Stimulated activated CD8-positive, alpha-beta memory T cell treated with anti-CD3 and anti-CD28 coated beads, Interleukin-4, amount 100 ng/mL, for 4 hours (primary cell): Measurements from ENCODE around the gene AGAP1.

ENCODE experiments used
- DNase-seq, 2 donors: peaks; one replicate each; pipeline ENCODE4 v3.0.0-alpha.2; 2020; ENCODE audit warnings: low read depth in 2 of 2, low spot score in 1 of 2

AGAP1 gene

DNA sequence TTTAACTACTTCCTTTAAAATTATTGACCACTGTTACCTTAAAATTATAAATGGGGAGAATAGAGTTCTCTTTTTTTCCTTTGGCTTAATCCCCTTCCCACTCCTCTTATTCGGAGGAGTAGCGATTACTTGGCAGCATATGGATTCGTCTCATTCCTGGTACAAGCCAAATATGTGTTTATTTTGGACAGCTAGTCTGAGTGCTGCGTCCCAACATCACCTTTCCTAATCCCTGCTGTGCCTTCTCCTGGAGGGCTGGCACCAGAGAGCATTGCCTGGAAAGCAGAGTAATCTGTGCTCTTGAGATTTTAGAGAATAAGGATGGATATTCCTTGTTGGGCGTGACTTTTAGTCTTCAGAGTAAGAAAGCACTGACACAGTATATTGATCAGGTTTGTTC, 185.6 kb downstream of the AGAP1 start:
- no peak for DNase-seq

DNA sequence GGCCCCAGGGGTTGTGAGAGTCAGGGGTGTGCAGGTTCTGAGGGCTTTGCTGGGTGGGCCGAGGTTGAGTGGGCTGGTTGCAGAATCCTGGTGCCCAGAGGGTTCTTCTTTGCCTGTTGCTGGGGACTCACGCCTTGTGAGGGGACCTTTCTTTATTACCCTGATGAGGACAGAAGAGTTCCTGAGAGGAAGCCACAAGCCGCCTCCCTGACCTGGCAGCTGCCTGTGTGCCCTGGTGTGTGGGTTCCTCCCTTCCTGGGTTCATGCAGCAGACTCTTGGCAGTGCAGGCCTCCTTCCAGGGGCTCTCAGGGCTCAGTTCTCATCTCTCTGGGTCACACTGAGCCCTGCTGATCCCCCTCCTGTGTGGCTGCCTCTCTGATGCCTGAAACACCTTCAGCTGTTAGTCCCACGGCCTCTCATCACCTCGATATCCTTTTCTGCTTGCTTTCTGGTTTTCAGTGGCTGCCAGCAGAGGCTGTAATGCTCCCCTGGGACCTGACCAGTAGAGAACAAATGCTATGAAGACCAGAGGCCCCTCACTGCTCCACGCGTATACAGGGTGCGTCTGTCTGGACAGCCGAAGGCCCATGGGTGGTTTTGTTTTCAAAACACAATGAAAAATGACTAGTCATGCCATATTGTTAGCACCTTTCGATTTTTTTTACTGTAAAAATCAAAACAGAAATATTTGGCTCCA, 191.3 kb downstream of the AGAP1 start:
- no peak for DNase-seq

DNA sequence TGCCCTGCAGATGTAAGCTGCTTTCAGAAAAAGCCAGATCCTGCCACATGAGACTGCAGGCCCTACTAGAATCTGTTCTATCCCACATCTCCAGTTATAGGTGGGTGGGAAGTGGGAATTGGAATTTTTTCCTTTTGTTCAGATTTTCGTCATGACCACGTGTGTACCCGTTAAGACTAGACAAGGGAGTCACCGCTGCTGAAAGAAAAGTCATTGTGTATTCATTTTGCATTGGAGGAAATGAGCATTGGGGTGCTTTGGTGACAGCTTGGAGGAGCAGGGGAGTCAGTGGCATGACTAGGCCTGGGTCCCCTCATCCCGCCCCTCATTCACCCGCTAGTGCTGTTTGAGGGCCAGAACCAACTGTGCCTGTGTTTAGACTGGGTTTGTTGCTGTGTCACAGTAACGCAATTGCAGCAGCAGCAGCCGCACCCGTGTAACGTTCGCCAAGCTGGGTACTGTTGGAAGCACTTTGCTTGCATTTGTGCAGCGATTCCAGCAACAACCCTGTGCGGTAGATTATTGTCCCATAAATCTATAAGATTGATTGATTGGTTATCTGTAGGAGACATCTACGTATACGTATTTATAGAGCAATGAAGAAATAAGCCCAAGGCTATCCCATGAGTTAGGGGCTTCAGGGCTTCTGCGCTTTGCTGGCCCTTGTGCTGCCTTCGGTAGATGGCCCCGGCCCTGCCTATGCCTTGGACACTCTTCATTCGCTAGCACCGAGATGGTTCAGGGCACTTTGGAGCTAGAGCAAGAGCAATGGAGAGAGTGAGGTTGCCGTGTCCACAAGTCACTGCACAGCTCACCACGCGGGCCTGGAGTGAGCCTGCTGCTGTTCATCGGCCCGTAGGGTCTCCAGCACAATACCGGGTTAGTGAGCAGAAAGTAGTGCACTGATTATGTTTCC, 194.9 kb downstream of the AGAP1 start:
- DNase-seq, result no peak

GRCh38 chr2:235689427-235689853, 195.6 kb downstream of the AGAP1 start:
- no peak for DNase-seq

DNA sequence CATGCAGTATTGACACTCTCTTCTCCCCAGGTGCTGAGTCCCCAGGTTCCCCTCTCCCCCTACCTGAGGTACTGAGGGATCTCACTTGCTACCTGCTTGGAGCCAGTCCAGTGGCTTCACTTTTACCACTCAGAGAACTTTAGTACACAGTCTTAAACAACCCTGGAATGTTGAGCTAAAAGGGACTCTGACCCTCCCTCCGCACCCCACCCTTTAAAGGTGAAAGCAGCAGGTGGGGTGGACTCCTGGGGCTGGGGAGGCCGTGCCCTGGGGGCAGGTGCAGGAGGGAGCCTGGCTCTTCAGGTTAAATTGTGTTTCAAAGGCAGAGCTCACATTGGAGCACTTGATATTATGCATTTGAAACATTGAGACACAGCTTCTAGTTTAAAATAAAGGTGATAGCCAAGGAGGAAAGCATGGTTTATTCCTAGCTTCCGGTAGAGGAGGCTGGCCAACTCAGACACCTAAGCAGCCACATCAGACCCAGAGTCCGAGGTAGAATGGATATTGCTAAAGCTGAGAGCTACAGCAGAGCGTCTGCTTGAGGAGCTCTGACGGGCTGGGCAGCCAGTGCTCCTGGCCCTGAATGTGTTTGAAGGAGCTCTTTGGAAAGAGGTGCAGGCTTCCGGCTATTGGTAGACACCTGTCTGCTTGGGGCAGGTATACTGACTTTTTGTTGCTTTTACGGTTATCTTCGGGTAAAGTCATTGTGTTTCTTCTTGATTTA, 196.4 kb downstream of the AGAP1 start:
- no peak for DNase-seq

GRCh38 chr2:235690809-235691450, 197.1 kb downstream of the AGAP1 start:
- DNase-seq, result no peak

DNA sequence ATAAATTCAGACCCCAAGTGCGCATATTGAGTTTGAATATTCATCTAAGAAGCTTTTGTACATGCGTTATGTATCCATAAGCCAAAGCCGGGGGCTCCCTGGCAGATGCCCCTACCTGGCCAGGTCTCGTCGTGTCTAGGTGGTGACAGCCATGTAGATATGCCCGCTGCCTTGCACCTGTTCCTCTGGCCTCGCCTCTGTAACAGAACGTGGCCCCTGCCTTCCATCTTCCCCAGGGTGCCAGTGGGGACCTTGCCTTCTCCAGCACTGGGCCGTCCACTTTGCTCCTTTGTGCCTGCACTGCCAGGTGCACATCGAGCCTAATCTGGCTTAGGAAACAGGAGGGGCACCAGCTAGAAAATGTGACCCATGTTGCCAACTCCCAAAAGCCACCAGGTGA, 198.2 kb downstream of the AGAP1 start:
- no peak for DNase-seq

DNA sequence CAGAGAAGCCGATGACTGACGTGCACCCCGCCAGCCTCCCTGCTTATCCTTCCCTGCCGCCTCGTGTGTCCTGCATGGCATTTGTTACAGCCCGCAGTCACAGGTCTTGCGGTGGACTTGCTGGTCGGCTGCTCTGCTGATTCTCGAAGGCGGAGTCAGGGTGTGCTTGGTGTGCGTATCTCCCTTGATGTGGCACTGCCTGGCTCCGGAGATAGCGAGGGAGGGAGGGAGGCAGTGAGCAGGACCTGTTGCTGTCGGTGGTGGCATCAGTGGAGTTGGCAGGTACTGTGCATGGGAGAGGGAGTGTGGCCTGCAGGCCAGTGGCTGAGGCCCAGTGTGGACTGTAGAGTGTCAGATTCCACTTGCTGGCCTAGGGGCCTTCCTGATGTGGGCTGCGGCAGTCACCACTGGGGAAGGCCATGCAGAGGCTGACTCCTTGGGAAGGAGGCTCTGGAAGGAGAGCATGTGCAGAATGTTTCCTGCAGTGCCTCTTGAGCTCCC, 198.9 kb downstream of the AGAP1 start:
- DNase-seq, result no peak

GRCh38 chr2:235693279-235693678, 199.4 kb downstream of the AGAP1 start:
- no peak for DNase-seq

DNA sequence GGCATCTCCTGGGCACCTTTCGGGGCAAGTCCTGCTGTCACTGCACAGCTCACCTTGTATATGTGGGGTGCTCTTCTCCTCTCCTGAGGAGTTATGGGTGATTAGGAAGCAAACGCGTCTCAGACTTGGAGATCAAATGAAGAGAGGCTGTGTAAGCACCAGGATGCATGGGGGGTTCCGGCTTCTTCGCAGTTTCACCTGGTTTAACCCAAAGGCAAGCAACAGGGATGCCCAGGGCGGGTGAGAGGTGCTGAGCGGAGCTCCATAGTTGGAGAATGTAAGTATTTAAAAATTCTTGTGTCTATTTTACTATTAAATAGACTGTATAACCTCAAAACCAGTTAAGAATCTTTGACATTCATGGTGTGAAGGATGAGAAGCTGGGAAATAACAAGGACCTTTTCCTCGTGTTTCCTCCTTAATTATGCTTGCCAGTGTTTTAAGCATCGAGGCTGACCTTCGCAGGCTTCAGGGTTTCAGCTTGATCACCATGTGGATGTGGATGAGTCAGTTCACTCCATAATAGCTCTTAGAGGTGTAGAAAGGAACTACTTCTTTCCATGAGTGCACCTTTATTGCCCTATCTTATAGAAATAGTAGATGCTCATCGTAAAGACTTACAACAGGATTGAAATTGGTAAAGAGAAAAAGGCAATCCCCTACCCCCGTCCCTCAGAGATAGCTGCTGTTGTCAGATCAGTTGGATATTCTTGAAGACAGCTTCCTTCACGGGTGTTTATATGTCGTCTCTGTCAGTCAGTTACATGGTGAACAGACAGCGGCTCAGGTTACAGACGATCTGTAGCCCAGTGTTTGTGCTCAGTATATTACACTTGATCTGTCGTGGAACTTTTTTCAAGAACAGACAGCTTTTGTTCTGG, 201.1 kb downstream of the AGAP1 start:
- no peak for DNase-seq

- no peak for DNase-seq
These were observed 201.7 kb downstream of the AGAP1 start for GRCh38 chr2:235695602-235695895.

DNA sequence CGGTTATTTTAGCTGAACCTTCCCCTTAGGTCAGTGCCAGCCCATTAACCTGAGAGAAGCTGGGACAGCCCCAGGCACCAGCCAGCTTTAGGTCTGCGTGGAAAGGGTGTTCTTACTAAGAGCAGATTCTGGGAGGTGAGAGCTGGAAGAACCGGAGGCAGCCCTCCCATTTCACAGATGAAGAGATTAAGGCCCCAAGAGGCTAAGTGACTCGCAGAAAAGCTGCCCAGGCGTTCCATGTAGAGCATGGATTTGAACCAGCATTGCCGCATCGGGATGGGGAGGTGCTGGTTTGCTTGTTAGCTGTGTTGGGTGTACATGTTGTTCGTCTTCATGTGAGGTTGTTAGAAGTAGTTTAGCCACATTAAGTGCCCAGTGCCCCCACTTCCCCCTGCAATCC, 203.2 kb downstream of the AGAP1 start:
- no peak for DNase-seq

DNA sequence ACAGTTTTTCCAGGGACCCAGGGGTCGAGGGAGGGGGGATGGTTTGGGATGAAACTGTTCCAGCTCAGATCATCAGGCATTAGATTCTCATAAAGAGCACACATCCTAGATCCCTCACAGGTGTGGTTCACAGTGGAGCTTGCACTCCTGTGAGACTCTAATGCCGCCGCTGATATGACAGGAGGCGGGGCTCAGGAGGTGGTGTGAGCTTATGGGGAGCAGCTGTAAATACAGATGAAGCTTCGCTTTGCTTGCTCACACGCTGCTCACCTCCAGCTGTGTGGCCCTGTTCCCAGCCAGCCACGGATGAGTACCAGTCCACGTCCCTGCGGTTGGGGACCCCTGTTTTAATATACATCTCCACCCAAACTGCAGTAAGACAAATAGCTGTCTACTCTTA, 204.2 kb downstream of the AGAP1 start:
- no peak for DNase-seq

DNA sequence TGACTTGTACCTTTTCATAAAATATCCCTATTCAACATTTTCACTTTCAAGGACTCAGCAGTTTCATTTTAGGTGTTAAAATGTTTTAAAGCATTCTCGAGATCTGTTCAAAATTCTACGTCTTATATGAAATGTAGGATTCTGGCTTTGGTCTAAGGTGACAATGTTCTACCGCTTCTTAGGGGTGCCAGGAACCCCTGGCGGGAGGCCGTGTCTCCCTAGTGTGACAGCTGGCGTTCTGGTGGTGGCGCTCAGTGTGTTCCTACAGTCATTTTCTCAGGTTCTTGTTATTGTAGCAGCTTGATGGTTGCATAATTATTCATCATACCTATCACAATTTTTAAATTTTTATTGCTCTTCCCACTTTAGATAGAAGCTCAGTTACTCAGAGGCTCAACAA, 204.6 kb downstream of the AGAP1 start:
- no peak for DNase-seq

DNA sequence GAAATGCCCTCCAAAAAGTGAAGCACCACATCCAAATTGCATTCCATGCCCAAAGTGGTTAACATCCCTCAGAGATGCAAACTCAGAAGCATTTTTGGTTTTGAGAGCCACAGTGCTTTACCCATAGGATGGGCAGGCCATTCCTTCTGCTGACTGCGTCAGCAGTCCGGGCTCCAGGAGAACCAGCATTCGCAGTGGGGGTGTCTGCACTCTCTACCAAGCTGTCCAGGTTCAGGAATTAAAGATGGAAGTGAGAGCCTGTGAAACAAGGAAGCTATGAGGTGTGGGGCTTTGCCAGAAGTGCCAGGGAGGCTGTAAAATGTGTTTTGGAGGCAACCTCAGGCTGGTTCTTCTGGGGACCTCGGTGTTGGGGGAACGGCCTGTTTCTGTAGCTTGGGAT, 205.7 kb downstream of the AGAP1 start:
- no peak for DNase-seq

- DNase-seq, result no peak
These were observed 207.6 kb downstream of the AGAP1 start for GRCh38 chr2:235701206-235701981.

GRCh38 chr2:235702186-235702585, 208.3 kb downstream of the AGAP1 start:
- DNase-seq, result no peak

- DNase-seq, result no peak
These were observed 210.0 kb downstream of the AGAP1 start for GRCh38 chr2:235703711-235704295.

DNA sequence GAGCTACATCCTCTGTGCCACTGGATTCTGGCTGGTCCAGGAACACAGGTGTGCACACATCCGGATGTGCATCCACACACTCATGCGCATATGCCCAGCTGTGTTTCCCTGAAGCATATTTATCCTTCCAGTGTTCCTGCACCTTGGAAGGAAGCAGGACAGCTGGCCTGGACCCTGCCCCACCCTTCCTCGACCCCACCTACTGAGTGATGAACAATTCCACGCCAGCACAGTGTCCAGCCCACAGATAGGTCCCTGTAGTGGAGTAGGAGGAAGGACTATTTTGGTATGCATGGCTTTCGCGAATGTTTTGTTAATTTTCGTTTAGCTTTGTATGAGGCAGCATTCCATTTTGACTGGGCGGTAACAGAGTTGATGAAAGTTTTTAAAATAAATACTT, 211.5 kb downstream of the AGAP1 start:
- DNase-seq, result no peak
